ENCODE measurements around the gene FBXL4.
"Not testable (repeated sequence)": the region's sequence is repeated elsewhere in the genome, so short reads cannot be mapped to it uniquely, and the experiment has no call there.

Gene FBXL4

DNA sequence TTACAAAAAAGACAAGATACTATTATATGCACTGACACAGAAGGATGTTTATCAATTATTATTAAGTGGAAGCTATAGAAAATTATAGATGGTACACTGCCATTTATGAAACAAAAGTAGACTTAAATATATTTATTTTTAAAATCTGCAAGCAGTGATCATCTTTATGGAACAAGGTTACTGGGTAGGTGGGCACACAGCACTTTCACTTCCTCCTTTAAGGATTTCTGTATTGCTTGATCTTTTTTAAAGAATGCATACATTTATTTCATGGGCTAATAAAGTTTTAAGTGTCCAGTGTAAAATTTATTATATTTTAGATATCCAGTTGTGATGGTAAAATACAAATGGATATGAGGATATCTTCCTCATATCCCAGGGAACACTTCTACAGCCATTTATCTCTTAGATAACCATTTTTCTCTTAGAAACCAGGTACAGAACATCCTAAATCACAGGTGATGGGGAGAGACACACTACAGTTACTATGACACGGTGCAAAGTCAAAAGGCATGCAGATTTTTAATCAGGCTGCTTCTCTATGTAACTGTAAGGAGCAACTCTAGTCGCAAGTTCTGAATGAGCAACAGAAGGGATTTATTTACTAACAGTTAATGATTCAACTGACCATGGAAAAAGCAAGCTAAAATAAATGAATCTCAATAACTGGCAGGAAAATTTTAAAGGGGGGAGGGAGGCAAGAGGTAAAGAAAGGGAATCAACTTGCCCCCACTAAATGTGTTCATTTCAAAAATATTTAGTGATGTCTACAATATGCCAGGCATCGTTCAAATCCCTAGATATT is 2.2 kb downstream of the FBXL4 start:
- DNase-seq (ENCODE audit: low read depth), result no peak

DNA sequence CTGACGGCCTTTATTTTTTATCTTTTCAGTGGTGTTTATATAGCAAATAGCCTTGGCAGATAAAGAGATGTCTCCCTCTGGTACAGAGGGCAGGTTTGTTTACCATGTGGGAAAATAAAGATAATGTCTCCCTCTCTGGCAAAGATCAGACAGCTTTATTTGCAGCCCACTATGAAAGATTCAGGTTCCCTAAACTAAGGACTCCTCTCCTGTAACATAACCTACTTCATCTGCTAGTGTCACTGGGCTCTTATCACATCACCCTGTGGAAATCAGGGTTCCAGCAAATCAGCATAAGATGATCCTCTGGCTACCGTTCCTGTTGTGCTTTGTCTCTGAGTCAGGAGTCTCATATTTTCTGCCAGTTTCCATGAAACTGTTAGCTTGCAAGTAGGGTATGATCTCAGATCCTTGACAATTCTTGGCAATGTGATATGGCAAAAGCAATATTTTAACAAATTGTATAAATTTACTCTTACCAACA is 3.1 kb downstream of the FBXL4 start:
- no peak for DNase-seq (ENCODE audit: low read depth)

DNA sequence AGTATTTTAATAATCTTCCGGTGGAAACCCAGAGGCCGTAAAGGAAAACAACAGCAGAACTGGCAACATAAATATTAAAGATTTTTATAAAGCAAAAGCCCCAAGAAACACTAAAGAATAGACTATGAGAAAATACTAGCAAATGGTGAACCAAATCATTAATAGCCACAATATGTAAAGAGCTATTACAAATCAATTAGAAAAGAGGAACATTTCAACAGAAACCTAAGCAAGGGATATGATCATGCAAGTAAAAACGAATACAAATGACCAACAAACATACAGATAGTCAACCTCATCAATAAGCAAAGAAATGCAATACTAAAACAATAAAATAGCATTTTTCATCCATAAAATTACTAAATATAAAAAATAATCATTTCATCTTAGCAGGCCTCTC is 3.6 kb downstream of the FBXL4 start:
- no peak for DNase-seq (ENCODE audit: low read depth)

DNA sequence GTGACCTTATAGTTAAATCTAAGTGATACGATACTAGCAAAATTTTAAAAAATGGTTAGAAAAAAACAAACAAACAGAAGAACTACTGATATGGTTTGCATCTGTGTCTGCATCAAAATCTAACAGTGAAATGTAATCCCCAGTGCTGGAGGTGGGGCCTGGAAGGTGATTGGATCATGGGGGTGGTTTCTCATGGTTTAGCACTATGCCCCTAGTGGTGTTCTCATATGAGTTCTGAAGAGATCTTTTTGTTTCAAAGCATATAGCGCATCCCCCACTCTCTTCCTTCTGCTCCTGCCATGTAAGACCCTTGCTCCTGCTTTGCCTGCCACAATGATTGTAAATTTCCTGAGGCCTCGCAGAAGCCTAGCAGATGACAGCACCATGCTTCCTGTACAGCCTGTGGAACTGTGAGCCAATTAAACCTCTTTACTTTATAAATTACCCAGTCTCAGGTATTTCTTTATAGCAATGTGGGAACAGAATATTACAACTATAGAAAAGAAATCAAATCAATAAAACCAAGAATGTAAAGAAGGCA is 5.4 kb downstream of the FBXL4 start:
- DNase-seq (ENCODE audit: low read depth), result no peak

DNA sequence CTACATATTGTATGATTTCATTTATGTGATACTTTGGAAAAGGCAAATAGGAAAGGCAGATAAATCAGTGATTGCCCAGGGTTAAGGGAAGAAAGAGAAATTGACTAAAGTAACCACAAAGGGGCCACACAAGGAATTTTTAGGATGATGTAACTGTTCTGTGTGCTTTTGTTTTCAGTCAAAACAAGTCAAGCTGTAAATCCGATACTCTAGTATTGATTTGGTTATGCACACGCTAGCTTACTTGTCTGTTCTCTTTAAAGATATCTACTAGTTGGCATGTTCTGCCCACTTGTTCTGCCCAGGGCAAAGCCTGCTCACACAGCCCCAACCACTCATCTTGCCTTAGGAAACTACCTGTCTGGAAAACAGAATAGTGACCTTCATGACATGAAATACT is 6.4 kb downstream of the FBXL4 start:
- no peak for DNase-seq (ENCODE audit: low read depth)

DNA sequence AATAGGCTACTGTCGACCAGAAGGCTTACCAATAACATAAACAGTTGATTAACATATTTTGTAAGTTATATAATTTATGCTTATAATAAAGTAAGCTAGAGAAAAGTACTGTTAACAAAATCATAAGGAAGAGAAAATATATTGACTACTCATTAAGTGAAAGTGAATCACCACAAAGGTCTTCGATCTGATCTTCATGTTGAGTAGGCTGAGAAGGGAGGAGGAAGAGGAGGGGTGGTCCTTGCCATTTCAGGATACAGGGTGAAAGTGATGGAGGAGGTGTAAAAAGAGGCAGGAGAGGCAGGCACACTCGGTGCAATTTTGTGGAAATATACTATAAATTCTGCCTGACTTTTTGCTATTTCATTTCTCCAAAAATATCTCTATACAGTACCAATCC is 10.4 kb downstream of the FBXL4 start:
- no peak for DNase-seq (ENCODE audit: low read depth)

DNA sequence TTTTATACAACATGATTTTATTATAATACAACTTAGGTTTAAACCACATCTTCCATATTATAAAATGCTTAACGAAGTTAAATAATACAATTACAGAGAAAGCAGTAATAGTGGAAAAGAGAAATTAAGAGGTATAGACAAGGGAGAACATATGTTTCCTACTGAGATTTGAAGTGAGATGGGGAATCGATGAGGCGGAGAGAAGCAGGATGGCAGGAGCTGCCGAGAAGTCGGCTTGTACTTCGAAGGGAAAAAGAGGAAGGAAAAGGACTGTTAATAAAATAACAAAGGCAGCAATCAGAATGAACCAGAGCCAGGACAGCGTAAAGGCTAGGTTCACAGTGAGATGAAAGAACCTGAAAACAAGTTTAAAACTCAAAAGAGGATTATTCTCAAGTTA is 15.4 kb downstream of the FBXL4 start:
- no peak for DNase-seq (ENCODE audit: low read depth)

DNA sequence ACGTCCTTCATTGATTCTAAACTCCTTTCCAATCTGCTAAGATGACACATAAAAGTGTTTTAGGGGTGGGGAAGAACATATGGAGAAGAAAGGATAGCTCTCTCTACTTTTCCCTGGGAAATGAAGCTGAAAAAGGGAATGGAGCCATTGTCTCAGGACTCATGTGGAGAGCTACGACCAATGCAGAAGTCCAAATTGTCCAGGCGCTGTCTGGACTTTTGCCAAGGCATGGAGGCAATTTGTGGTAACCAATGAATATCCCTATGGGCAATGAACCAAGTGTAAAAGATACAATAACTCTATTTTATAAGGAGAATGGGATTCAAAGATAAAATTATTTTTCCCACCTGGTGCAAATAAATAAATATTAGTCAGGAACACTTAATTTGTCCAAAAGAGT is 16.1 kb downstream of the FBXL4 start:
- DNase-seq (ENCODE audit: low read depth), result no peak

DNA sequence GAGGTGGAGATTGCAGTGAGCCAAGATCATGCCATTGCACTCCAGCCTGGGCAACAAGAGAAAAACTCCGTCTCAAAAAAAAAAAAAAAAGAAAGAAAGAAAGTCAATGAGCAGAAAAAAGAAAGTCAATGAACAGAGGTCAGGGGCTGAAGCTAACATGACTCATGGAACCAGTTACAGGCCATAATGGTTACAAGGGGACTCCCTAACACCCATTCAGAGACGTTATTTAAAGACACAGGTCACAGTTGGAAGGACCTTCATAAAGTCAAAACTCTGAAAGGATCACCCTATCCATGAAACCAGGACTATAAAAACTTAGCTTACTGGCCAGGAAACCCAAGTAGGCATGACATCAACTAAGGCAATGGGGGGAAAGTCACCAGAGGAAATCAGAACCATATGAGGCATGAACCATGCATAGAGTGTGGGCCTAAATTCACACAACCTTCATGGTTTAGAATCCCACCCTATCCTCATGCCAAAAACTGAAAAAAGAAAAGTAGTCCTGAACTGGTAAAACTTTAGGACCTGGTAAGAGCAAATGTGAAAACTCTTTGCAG is 18.2 kb downstream of the FBXL4 start:
- no peak for DNase-seq (ENCODE audit: low read depth)

DNA sequence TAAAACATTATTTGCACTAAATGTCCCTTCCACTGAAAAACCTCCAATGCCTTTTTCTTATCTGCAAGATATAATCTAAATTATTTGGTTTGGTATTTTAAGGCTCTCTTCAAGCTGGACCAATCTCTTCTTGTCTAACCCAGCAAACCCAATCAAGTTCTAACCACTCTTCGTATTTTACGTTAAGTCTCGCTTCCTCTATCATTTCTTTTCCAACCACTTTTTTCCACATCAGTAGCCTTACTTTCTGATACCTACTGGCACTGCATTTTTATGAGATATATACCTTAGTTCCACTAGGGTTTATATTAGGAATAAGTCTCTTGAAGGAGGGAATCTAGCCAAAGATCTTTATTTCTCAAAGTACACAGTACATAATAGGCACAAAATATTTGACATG is 19.1 kb downstream of the FBXL4 start:
- no peak for DNase-seq (ENCODE audit: low read depth)

DNA sequence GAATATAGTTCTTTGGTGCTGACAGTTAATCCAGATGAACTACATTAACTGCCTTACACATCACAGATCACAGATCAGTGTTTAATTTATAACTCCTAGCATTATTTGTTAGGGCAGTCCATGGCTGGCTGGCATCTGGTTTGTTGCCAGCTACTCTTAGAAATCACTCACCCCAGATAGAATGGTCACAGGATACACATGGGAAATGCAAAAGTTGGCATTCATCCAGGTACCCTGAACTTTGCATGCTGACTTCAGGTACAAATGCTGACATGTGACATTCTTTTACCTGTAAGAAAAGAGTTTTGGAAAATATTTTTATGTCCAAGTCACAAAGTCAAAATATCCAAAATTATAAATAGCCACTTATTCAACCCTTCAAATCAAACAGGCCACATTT is 20.2 kb downstream of the FBXL4 start:
- no peak for DNase-seq (ENCODE audit: low read depth)

DNA sequence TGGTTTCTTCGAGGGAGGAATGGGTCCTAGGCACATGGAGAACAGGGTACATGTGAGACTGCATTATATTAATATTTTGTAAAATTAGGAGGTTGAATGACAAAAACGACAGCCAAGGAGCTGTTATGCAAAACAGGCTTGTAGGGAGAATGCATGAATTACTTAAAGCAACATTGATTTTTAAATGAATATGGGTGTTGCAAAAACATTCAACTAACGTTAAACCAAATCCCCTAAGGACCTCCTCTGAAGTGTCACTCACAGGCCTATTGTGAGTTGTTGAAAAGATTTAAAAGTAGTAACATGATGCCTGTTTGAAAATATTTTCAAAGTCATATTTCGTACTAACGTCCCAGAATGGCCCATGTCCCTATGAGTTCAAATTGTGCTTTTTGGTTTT is 21.9 kb downstream of the FBXL4 start:
- DNase-seq (ENCODE audit: low read depth), result no peak

DNA sequence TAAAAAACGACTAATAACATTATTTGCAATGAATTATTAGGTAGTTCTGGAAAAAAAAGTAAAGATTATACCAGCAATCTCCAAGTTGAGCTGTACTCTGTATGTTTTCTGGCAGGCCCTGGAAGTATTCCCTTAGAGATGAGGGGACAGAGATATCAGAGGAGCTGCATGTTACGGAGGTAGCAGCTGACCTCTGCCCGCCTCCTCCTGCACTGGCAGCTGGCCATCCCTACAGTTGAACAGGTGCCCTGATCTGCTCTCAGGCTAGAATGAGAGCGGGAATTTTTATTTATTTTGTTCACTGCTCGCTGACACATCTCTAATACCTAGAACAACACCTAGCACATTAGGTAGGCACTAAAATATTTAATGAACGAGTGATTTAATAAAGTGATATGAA is 23.1 kb downstream of the FBXL4 start:
- DNase-seq (ENCODE audit: low read depth), result no peak

DNA sequence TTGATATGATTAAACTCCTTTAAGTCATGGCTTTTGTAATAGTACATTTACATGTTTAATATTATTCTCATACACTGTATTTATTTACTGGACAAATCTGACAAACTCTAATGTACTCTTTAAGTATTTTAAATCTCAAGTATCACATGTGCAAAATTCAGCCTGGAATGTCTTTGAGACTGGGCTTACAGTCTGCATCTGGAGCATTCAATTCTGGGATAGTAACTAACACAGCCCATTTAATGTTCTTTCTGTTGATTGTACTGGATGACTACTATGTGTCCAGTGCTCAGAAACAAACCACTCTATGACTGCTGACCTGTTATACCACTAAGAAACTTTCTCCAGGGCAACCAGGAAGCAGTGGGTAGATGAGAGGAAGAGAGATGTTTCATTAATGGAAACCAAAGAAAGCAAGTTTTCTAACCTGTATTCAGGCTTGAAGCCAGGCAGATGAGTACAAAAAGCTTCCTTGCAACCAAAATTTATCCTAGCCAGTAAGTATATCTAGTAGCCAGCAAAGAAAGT is 26.8 kb downstream of the FBXL4 start:
- DNase-seq (ENCODE audit: low read depth), result no peak

DNA sequence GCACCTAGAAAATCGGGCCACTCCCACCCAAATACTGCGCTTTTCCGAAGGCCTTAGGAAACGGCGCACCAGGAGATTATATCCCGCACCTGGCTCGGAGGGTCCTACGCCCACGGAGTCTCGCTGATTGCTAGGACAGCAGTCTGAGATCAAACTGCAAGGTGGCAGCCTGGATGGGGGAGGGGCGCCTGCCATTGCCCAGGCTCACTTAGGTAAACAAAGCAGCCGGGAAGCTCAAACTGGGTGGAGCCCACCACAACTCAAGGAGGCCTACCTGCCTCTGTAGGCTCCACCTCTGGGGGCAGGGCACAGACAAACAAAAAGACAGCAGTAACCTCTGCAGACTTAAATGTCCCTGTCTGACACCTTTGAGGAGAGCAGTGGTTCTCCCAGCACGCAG is 36.8 kb downstream of the FBXL4 start:
- not testable (repeated sequence) for DNase-seq (ENCODE audit: low read depth)

DNA sequence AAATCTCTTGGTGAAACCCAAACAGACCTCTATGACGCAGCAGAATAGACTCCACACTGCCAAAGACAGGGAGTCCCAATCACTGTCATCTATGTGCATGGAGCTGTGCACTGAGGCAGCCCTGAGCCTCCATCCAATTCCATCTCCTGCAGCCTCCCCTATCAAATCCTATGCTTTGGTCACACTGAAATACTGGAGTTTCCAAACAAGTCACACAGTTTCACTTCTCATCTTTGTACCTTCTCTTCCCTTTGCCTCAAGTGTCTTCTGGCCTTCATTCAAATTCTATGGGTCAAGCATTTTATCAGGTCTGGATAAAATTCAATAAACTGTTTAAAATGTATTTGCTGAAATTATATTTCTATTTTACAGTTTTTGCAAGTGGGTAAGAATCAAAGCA is 38.5 kb downstream of the FBXL4 start:
- no peak for DNase-seq (ENCODE audit: low read depth)

DNA sequence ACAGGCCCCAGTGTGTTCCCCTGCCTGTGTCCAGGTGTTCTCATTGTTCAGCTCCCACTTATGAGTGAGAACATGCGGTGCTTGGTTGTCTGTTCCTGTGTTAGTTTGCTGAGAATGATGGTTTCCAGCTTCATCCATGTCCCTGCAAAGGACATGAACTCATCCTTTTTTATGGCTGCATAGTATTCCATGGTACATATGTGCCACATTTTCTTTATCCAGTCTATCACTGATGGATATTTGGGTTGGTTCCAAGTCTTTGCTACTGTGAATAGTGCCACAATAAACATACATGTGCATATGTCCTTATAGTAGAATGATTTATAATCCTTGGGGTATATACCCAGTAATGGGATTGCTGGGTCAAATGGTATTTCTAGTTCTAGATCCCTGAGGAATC is 41.4 kb downstream of the FBXL4 start:
- not testable (repeated sequence) for DNase-seq (ENCODE audit: low read depth)

DNA sequence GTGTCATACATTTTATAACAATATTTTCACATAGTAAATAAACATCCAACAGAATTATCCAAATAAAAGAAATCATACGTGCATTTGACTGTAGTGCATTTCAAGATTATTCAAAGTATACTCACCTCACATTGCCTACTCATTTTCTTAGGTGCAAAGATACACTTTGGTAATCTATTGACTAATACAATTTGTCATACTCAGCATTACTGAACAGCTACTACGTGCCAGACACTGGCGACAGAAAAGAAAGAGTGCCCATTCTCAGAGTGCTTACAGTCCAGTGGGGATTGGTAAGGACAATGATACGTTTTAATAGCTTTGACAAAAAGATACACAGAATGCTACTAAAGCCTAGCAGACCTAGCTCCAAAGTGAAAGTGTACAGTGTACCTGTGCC is 42.0 kb downstream of the FBXL4 start:
- no peak for DNase-seq (ENCODE audit: low read depth)

DNA sequence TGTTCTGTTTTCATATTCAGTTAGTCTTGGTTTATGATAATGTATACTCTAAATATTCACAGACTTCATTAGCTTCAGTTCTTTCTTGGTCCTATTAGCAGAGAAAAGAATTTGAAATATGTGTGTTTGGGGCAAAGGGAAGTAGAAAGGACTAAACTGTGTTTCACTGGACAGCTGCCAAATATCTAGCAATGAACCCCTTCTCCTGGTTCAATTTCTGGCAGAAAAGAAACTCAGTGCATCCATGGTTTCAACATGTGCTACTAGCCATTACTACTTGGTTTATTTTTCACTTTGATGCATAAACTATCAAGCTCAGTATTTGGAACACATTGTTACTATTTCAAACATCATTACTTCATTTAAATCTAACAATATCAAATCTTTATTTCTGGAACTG is 43.6 kb downstream of the FBXL4 start:
- no peak for DNase-seq (ENCODE audit: low read depth)

DNA sequence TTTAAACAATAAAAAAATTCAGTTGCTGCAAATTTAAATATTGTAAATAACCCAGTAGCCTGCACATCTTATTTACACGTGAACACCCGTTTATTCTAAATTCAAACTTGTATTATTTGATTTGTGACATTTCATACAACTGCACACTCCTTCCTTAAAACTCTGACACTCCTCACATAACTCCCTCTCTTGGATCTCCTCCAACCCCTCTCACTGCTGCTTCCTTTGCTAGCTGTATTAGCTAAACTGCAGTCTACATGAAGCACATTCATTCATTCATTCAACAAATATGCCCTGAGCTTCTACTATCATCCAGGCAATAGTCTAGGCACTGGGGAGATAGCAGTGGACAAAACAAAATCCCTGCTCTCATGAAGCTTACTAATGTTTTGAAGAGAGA is 47.0 kb downstream of the FBXL4 start:
- DNase-seq (ENCODE audit: low read depth), result no peak

DNA sequence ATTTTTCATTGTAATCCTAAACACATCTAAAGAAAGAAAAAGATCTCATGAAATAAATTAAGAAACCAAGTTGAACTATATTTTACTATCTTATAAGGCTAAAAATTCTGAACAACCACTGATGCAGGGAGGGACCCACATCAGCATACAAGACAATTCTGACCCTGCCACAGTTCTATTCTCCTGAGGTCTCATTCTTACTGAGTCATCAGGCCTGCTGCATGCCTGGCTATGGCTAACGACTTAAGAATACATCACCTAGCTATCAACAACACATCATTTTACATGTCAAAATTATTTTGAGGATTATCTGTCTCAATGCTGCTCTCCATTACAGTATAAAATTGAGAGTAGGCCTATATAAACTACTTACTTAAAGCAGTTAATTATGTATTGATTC is 52.9 kb downstream of the FBXL4 start:
- no peak for DNase-seq (ENCODE audit: low read depth)

DNA sequence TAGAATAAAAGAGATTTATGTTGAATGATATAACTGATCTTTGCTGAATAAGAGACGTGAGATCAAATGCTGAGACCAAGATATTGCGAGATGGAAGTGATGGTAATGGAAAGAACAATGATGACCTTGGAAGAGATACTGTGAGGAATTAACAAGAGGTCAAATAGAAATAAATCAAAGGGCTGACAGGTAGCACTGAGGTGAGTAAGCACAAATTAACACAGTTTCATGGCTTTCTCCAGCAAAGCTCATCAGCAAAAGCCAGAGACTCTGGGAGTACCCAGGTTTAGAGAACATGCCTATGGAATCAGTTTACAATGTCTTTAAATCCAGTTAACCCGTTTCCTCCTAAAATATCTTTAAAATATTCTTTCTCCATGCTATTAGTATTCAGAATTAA is 60.1 kb downstream of the FBXL4 start:
- no peak for DNase-seq (ENCODE audit: low read depth)

DNA sequence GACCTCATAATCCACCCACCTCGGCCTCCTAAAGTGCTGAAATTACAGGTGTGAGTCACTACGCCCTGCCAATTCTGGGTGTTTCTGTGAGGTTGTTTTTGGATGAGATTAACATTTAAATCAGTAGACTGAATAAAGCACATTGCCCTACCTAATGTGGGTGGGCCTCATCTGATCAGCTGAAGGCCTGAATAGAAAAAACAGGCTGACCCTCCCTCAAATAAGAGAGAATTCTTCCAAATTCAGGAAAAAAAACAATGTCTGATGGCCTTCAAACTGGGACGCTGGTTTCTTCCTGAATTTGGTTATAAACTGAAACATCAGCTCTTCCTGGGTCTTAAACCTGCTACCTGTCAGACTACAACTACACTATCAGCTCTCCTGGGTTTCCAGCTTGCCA is 62.4 kb downstream of the FBXL4 start:
- no peak for DNase-seq (ENCODE audit: low read depth)

DNA sequence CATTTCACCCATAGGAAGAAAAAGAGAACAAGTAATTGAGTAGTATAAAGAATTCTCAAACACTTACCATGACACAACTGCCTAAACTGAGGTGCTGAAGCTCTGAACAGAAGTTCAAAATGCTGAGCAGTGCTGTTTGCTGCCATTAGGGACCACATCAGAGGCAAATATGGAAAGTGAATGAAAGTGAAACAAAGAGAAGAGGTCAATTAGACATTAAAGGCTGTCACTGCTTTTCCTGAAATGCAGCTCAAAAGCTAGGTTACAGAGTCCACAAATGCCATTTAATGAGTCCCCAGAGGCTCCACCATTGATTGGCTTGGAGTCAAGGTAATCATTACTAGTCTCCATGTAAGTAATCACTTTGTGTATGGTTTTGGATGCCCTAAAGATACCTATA is 67.3 kb downstream of the FBXL4 start:
- no peak for DNase-seq (ENCODE audit: low read depth)
